Activated CD8-positive, alpha-beta memory T cell treated with anti-CD3 and anti-CD28 coated beads, Interleukin-2, amount 10 ng/mL, durations not matched to agents 7 days and 5 days (primary cell): Measurements from ENCODE around the gene KHDRBS2. TPM values are rescaled to one million over a fixed set of nuclear protein-coding genes. Genes with fewer than 3 reads are reported as not detected.

ENCODE experiments used
- ATAC-seq: fragments of 150-1000 bp; cut with Tn5 transposase; one replicate; pipeline ENCODE4 v1.10.0; 2021; ENCODE audit warnings: moderate library complexity
- CTCF ChIA-PET: fragments of 350-600 bp; sonication (Branson Sonifier 250); formaldehyde crosslinking; loops from one replicate; lab custom pipeline; 2021; ENCODE audit warnings: antibody characterized with exemption; lab: Charles Lee
- DNase-seq: peaks from one replicate; pipeline ENCODE4 v3.0.0-alpha.2; 2020
- H3K27ac Mint-ChIP-seq: one replicate; pipeline ENCODE4 v1.8.0; 2021; ENCODE audit warnings: mild to moderate bottlenecking, mixed read lengths
- H3K27me3 Mint-ChIP-seq: one replicate; pipeline ENCODE4 v1.8.0; 2021; ENCODE audit warnings: mixed read lengths
- H3K36me3 Mint-ChIP-seq: one replicate; pipeline ENCODE4 v1.8.0; 2021; ENCODE audit warnings: mild to moderate bottlenecking, mixed read lengths
- H3K4me1 Mint-ChIP-seq: one replicate; pipeline ENCODE4 v1.8.0; 2021; ENCODE audit warnings: mixed read lengths
- H3K4me3 Mint-ChIP-seq: one replicate; pipeline ENCODE4 v1.8.0; 2021; ENCODE audit warnings: mild to moderate bottlenecking, moderate library complexity, mixed read lengths
- H3K9me3 Mint-ChIP-seq: one replicate; pipeline ENCODE4 v1.8.0; 2022; ENCODE audit warnings: low read depth, mixed read lengths
- total RNA-seq, 2 experiments: library from RNA; stranded (reverse); gene quantifications; one replicate each; pipeline ENCODE4 v1.2.3, GENCODE V29; 2021

KHDRBS2 gene
- total RNA-seq, 2 experiments from 2014 or later = not detected

- ATAC-seq (no peak), DNase-seq (no peak)
- Mint-ChIP-seq H3K9me3 (peaks cover 19% of the 10 kb centered on the region), H3K27ac (no peak overlapping the region), H3K27me3 (no peaks in the 10 kb centered on the region), H3K4me1 (no peaks in the 10 kb centered on the region), H3K4me3 (no peak overlapping the region), H3K36me3 (no peaks in the 10 kb centered on the region)
- CTCF ChIA-PET = no interaction called here
Measured at GRCh38 chr6:61679625-61680024, 606.4 kb downstream of the KHDRBS2 start.

- Mint-ChIP-seq H3K27me3 (no peaks in the 10 kb centered on the region), H3K27ac (no peak overlapping the region), H3K36me3 (no peaks in the 10 kb centered on the region), H3K4me3 (no peak overlapping the region), H3K4me1 (no peaks in the 10 kb centered on the region), H3K9me3 (peaks cover 13% of the 10 kb centered on the region)
- DNase-seq (no peak), ATAC-seq (no peak)
- CTCF ChIA-PET = no interaction called here
Measured at GRCh38 chr6:61675734-61676133, 610.3 kb downstream of the KHDRBS2 start.

DNA sequence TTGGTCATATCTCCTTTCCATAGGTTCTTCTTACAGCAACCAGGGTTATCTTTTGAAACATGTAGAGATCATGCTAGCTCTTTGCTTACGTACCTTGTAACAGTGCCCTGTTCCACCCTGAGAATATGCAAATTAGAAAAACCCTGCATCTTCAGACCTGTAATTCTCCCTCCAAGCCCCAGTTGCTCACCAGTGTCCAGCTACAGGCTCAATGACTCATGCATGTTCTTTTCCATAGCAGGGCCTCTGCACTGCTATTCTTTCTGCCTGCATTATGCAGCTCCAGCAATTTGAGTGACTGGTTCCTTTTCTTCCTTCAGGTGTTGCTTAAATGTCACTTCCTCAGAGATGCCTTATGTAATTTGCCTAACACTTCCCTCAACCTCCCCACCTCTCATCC is 636.2 kb downstream of the KHDRBS2 start:
- no peaks in the 10 kb centered on the region for H3K36me3 Mint-ChIP-seq
- H3K27me3 Mint-ChIP-seq = no peaks in the 10 kb centered on the region
- H3K4me3 Mint-ChIP-seq = no peak overlapping the region
- H3K27ac Mint-ChIP-seq = no peak overlapping the region
- DNase-seq (no peak), ATAC-seq (no peak)
- CTCF ChIA-PET = no interaction called here
- H3K4me1 Mint-ChIP-seq = no peaks in the 10 kb centered on the region
- H3K9me3 Mint-ChIP-seq = peaks cover 19% of the 10 kb centered on the region

DNA sequence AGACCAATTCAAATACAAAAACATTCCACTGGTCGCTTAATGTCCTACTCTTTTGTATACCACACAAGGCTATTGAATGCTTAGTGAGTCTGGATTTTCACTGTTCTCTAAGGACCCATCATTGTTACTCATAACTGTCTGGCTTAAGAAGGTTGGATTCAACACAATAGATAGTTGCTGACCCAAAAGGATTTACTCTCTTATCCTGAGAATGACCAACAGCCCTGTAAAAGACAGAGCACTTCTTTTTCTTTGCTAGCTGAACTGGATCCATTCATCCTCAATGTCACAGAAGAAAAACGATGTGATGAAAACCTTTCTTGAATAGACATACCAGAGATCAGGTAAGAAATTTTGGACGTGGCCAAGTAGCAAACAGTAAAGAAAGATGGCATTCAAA is 645.6 kb downstream of the KHDRBS2 start:
- DNase-seq (no peak), ATAC-seq (no peak)
- CTCF ChIA-PET = no interaction called here
- Mint-ChIP-seq H3K4me3 (no peak overlapping the region), H3K27me3 (no peaks in the 10 kb centered on the region), H3K9me3 (peaks cover 7% of the 10 kb centered on the region), H3K4me1 (no peaks in the 10 kb centered on the region), H3K36me3 (no peaks in the 10 kb centered on the region), H3K27ac (no peak overlapping the region)
